Thyroid gland (tissue), 4 donors: ENCODE data around the gene MROH7. TPM values are rescaled to one million over a fixed set of nuclear protein-coding genes. Genes with fewer than 3 reads are reported as not detected.

Experiments
- DNase-seq, 2 donors: peaks; one replicate each; pipeline ENCODE4 v3.0.0-alpha.2; 2019
- H3K27ac ChIP-seq, 3 donors: fragments of 200-600 bp; sonication (generic); 1 replicate in 2 of 3; 2 replicates in 1 of 3; pipeline ENCODE4 v1.5.1; 2016 to 2019; ENCODE audit warnings: mild to moderate bottlenecking in 1 of 3, moderate library complexity in 1 of 3
- H3K27me3 ChIP-seq: fragments of 200-600 bp; sonication (generic); one replicate; pipeline ENCODE4 v1.5.1; 2019
- H3K36me3 ChIP-seq, 2 donors: fragments of 200-600 bp; sonication (generic); one replicate each; pipeline ENCODE4 v1.5.1; 2016 to 2019
- H3K4me1 ChIP-seq, 2 donors: fragments of 200-600 bp; sonication (generic); one replicate each; pipeline ENCODE4 v1.5.1; 2017 to 2019
- H3K4me3 ChIP-seq, 3 donors: fragments of 200-600 bp; sonication (generic); replicated peaks in 1 of 3; 1 replicate in 2 of 3; 2 replicates in 1 of 3; pipeline ENCODE4 v1.5.1; 2016; ENCODE audit warnings: mild to moderate bottlenecking in 1 of 3
- H3K9me3 ChIP-seq: fragments of 200-600 bp; sonication (generic); one replicate; pipeline ENCODE4 v1.5.1; 2017
- POLR2A ChIP-seq, 2 donors: fragments of 450-650 bp; IDR thresholded peaks; one replicate each; pipeline ENCODE4 v1.6.1; 2017; ENCODE audit warnings: antibody characterized with exemption in 2 of 2, mild to moderate bottlenecking in 2 of 2, moderate library complexity in 1 of 2
- WGBS, 2 donors: methylation state at CpG; one replicate each; pipeline ENCODE4 v1.1.5; 2017; 5-methylcytosine and 5-hydroxymethylcytosine counted together
- intact Hi-C: fragments of 100-400 bp; cut with DNase I; formaldehyde crosslinking; loops from one replicate; pipeline ENCODE4 v1.15.1; 2023
- total RNA-seq, 4 donors: library from RNA; depleted of rRNA; stranded (reverse); fragments of >200 nt; gene quantifications; one replicate each; pipeline ENCODE4 v1.2.3, GENCODE V29; 2016
- TF ChIP-seq, protein P1 (sequence below), 6 experiments: fragments of 200-600 bp in 3 of 6; fragments of 450-650 bp in 3 of 6; sonication (generic) in 3 of 6; IDR thresholded peaks; one replicate each; pipeline ENCODE4 v1.5.1; 2016 to 2019; ENCODE audit warnings: antibody characterized with exemption in 6 of 6, mild to moderate bottlenecking in 2 of 6, inconsistent platforms in 1 of 6, moderate library complexity in 1 of 6

Gene MROH7
- 10 to 100 TPM; 16.7 to 24.1 (median 20.8) TPM for total RNA-seq

DNA sequence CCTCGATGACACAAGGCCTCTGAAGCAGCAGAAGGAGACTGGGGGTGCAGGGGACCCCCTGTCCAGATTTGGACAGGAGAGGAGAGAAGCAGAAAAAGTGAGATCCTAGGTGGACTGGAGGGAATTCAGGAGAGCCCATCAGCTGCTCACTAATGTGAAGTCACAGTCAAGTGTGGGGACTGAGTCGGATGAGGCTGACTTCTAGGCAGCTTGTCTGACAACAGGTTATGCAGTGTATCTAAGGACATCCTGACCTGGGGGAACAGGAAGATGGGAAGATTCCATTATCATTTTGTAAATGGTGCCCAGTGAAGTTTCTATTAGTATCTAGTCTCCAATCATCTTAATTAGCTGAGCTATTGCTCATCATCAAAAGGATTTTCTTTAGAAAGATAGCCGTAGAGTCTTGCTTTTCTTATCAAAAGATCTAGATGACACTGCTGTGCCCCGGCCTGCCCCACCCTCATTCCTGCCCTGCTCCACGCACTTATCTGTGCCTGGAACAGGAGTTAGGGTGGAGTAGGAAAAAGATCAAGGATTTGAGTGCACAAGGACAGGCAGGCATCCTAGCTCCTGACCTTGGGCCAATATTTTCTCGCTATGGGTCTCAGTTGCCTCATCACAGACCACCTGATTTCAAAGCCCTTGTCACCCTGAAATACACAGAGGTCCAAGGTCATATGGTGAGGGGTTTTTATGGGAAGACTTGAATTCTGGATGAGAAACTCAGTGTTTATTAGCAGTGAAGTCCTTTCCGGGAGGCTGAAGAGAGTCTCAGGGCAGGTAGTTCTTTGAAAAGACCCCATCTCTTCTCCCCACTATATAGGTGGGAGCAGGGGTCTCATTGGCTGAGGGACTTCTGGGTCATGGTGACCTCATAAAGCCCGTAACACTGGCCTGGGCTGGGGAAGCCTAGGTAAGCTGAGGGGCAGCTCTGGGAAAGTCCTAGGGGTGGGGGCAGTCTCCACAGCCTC is at the start of gene MROH7:
Gene MROH7 (plus strand): TSS at position 924 of the 974 bp plus-strand sequence. CDS start 11,141 bp downstream, outside the sequence.
- Histone ChIP-seq H3K9me3 (no peaks in the 10 kb centered on the region), H3K27me3 (no peaks in the 10 kb centered on the region), H3K4me1 (no peaks in the 10 kb centered on the region), H3K4me3 (no peak within 1 kb of the TSS), H3K36me3 (no peaks in the 10 kb centered on the region), H3K27ac (no peak within 1 kb of the TSS)
- WGBS, 2 donors = 82 to 84% methylated on average over 8 of the region's 8 CpGs
- DNase-seq = no peak
- intact Hi-C loops = no loop called here
- TF ChIP-seq POLR2A (IDR thresholded peaks at IDR 0.05) = no peak
- TF ChIP-seq, protein P1, sequence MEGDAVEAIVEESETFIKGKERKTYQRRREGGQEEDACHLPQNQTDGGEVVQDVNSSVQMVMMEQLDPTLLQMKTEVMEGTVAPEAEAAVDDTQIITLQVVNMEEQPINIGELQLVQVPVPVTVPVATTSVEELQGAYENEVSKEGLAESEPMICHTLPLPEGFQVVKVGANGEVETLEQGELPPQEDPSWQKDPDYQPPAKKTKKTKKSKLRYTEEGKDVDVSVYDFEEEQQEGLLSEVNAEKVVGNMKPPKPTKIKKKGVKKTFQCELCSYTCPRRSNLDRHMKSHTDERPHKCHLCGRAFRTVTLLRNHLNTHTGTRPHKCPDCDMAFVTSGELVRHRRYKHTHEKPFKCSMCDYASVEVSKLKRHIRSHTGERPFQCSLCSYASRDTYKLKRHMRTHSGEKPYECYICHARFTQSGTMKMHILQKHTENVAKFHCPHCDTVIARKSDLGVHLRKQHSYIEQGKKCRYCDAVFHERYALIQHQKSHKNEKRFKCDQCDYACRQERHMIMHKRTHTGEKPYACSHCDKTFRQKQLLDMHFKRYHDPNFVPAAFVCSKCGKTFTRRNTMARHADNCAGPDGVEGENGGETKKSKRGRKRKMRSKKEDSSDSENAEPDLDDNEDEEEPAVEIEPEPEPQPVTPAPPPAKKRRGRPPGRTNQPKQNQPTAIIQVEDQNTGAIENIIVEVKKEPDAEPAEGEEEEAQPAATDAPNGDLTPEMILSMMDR (IDR thresholded peaks at IDR 0.05) = no peak

DNA sequence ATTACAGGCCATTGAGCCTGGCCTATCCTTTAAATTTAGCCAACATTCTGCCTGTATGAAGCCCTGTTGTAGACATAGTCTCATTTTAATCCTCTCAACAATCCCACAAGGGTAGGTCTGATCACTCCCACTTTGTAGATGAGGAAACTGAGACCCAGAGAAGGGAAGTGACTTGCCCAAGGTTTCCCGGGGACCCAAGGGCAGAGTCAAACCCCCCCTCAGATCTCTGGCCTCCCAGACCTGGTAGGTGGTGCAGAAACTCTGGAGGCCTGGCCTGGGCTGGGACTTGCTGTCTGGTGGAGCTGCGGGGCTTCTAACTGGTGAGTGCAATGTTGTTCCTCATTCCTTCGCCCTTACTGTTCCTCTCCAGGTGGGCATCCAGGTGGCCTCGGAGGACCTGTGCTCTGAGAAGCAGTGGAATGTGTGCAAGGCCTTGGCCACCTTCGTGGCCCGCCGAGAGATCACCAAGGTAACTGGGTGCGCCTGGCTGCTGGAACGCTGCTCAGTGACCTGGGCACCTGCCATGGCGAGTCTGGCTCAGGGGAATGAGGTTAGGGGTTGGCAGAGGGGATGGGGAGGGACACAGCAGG is 47.9 kb upstream of the MROH7 start:
- intact Hi-C loops = no loop called here
- Histone ChIP-seq H3K4me1 (no peaks in the 10 kb centered on the region), H3K4me3 (no peak overlapping the region), H3K9me3 (no peaks in the 10 kb centered on the region), H3K36me3 (peaks cover 0 to 16% of the 10 kb centered on the region in 2 donors), H3K27ac (no peak overlapping the region), H3K27me3 (no peaks in the 10 kb centered on the region)
- TF ChIP-seq, protein P1 (IDR thresholded peaks at IDR 0.05) = no peak
- no peak for TF ChIP-seq POLR2A (IDR thresholded peaks at IDR 0.05)
- 82 to 90% methylated on average over 7 of the region's 10 CpGs for WGBS, 2 donors
- no peak for DNase-seq

DNA sequence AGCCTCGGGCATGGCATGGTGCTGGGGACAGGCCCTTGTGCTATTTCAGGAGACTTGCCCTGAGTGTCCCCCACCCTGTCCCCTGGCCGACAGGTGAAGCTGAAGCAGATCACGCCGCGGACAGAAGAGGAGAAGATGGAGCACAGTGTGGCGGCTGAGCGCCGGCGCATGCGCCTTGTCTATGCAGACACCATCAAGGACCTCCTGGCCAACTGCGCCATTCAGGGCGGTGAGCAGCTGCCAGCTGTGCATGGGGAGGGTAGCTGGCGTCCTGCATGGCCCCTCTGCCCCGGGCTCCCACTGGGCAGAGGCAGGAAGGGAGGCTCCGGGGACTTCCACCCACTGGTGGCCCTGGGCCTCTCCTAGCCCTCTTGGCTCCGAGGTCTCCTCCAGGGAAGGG is 47.1 kb upstream of the MROH7 start:
- Histone ChIP-seq H3K4me1 (no peaks in the 10 kb centered on the region), H3K27ac (no peak overlapping the region), H3K27me3 (no peaks in the 10 kb centered on the region), H3K9me3 (no peaks in the 10 kb centered on the region), H3K4me3 (no peak overlapping the region), H3K36me3 (peaks cover 0 to 16% of the 10 kb centered on the region in 2 donors)
- intact Hi-C loops = no loop called here
- WGBS, 2 donors = 66 to 96% methylated on average over 4 to 16 of the region's 16 CpGs
- DNase-seq = no peak
- TF ChIP-seq POLR2A (IDR thresholded peaks at IDR 0.05) = no peak
- TF ChIP-seq, protein P1 (IDR thresholded peaks at IDR 0.05) = no peak

DNA sequence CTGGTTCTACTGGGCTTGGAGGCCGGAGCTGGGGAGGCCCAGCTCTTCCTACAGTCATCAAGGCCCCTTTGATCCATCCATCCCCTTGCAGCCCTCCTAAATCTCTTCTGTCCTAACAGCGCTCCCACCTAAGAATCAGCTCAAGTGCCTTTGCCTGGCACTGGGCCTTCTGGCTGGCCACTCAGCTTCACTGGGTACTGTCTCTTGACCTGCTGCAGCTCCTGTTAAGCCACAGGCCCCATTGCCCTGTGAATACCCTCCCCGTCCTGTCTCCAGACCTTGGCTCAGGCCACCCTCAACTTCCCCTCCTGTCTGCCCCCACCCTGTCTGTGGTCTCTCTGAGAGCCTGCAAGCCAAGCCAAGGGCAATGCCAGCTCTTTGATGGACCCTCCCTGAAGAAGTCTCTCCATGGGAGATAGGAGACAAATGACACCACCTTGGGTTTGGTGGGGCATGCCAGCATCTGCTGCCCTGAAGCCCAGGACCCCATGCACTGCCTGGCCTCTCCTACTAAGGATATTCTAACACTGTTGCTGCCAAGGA is 45.6 kb upstream of the MROH7 start:
- Histone ChIP-seq H3K27me3 (no peaks in the 10 kb centered on the region), H3K4me3 (no peak overlapping the region), H3K27ac (no peak overlapping the region), H3K9me3 (no peaks in the 10 kb centered on the region), H3K4me1 (no peaks in the 10 kb centered on the region), H3K36me3 (peaks cover 0 to 16% of the 10 kb centered on the region in 2 donors)
- intact Hi-C loops = no loop called here
- TF ChIP-seq POLR2A (IDR thresholded peaks at IDR 0.05) = no peak
- TF ChIP-seq, protein P1 (IDR thresholded peaks at IDR 0.05) = no peak
- 98% methylated on average over 3 of the region's 3 CpGs for WGBS, 2 donors
- no peak for DNase-seq
